Activated naive CD4-positive, alpha-beta T cell treated with anti-CD3 and anti-CD28 coated beads for 36 hours (primary cell): Measurements from ENCODE around the gene FAM229A. TPM values are rescaled to one million over a fixed set of nuclear protein-coding genes. Genes with fewer than 3 reads are reported as not detected.
"Not testable (repeated sequence)": the region's sequence is repeated elsewhere in the genome, so short reads cannot be mapped to it uniquely, and the experiment has no call there.

Experiments
- CTCF ChIA-PET: fragments of 350-600 bp; sonication (Branson Sonifier 250); formaldehyde crosslinking; loops from one replicate; lab custom pipeline; 2021; ENCODE audit warnings: antibody characterized with exemption; lab: Charles Lee
- DNase-seq: peaks from one replicate; pipeline ENCODE4 v3.0.0-alpha.2; 2020
- H3K27ac Mint-ChIP-seq: one replicate; pipeline ENCODE4 v1.8.0; 2021; ENCODE audit warnings: mild to moderate bottlenecking, mixed read lengths
- H3K27me3 Mint-ChIP-seq: one replicate; pipeline ENCODE4 v1.8.0; 2021; ENCODE audit warnings: low read depth, mixed read lengths
- H3K36me3 Mint-ChIP-seq: one replicate; pipeline ENCODE4 v1.8.0; 2021; ENCODE audit warnings: low read depth, mixed read lengths
- H3K4me1 Mint-ChIP-seq: one replicate; pipeline ENCODE4 v1.8.0; 2021; ENCODE audit warnings: low read depth, mixed read lengths
- H3K4me3 Mint-ChIP-seq: one replicate; pipeline ENCODE4 v1.8.0; 2021; ENCODE audit warnings: mild to moderate bottlenecking, moderate library complexity, mixed read lengths
- H3K9me3 Mint-ChIP-seq: one replicate; pipeline ENCODE4 v1.8.0; 2021; ENCODE audit warnings: mixed read lengths
- intact Hi-C: fragments of 100-400 bp; cut with micrococcal nuclease; formaldehyde crosslinking; loops from one replicate; pipeline ENCODE4 v1.15.1; 2023
- total RNA-seq, 2 experiments: library from RNA; stranded (reverse); gene quantifications; one replicate each; pipeline ENCODE4 v1.2.3, GENCODE V29; 2021

The FAM229A gene
- 1 to 10 TPM; 2.1 to 3.4 TPM for total RNA-seq

GRCh38 chr1:32362474-32363313, at the start of gene FAM229A, which contains the start of gene TSSK3:
TSS of gene FAM229A (minus strand) at chr1:32362485. CDS start at chr1:32362091, 394 bp downstream.
TSS of gene TSSK3 (plus strand) at chr1:32362539. CDS start at chr1:32362702, 163 bp downstream.
- no peaks in the 10 kb centered on the region for H3K27me3 Mint-ChIP-seq
- H3K4me3 Mint-ChIP-seq = peak within 1 kb of the TSS; percentile 25
- H3K9me3 Mint-ChIP-seq = no peaks in the 10 kb centered on the region
- H3K36me3 Mint-ChIP-seq = peaks cover 12% of the 10 kb centered on the region
- DNase-seq = no peak
- CTCF ChIA-PET = no interaction called here
- H3K4me1 Mint-ChIP-seq = peaks cover 21% of the 10 kb centered on the region
- H3K27ac Mint-ChIP-seq = no peak within 1 kb of the TSS
- intact Hi-C loops = loop anchor here (5.0 kb wide), 1 partner anchor 145 kb away; no protein-coding TSS in a partner anchor

GRCh38 chr1:32411261-32411660, 49.0 kb upstream of the FAM229A start:
- intact Hi-C loops = loop anchor here (5.0 kb wide), 2 partner anchors 74 to 594 kb away; partner anchors contain the start of genes MARCKSL1 and SPOCD1
- no peak for DNase-seq
- Mint-ChIP-seq H3K9me3 (peaks cover 4% of the 10 kb centered on the region), H3K27me3 (peaks cover 5% of the 10 kb centered on the region), H3K36me3 (no peaks in the 10 kb centered on the region), H3K4me1 (peaks cover 3% of the 10 kb centered on the region), H3K27ac (no peak overlapping the region), H3K4me3 (no peak overlapping the region)
- CTCF ChIA-PET = interaction anchor here (0.5 to 1.6 kb wide), 4 partner anchors 10 to 302 kb away, joined by 4 to 14 read pairs (median 4); no protein-coding TSS in a partner anchor

GRCh38 chr1:32406629-32407111, 44.4 kb upstream of the FAM229A start:
- Mint-ChIP-seq H3K4me3 (no peak overlapping the region), H3K27me3 (no peaks in the 10 kb centered on the region), H3K9me3 (no peaks in the 10 kb centered on the region), H3K4me1 (no peaks in the 10 kb centered on the region), H3K27ac (no peak overlapping the region), H3K36me3 (no peaks in the 10 kb centered on the region)
- no peak for DNase-seq
- CTCF ChIA-PET = interaction anchor here (0.6 to 1.3 kb wide), 3 partner anchors 9 to 322 kb away, joined by 4 to 5 read pairs (median 4); no protein-coding TSS in a partner anchor
- intact Hi-C loops = no loop called here

GRCh38 chr1:32405672-32406467, 43.6 kb upstream of the FAM229A start:
- no peaks in the 10 kb centered on the region for H3K9me3 Mint-ChIP-seq
- no peaks in the 10 kb centered on the region for H3K36me3 Mint-ChIP-seq
- CTCF ChIA-PET = interaction anchor here (0.6 to 1.3 kb wide), 4 partner anchors 8 to 323 kb away, joined by 3 to 5 read pairs (median 4); no protein-coding TSS in a partner anchor
- intact Hi-C loops = no loop called here
- no peak overlapping the region for H3K4me3 Mint-ChIP-seq
- H3K27ac Mint-ChIP-seq = no peak overlapping the region
- no peak for DNase-seq
- H3K4me1 Mint-ChIP-seq = no peaks in the 10 kb centered on the region
- no peaks in the 10 kb centered on the region for H3K27me3 Mint-ChIP-seq

- Mint-ChIP-seq H3K4me1 (no peaks in the 10 kb centered on the region), H3K4me3 (no peak overlapping the region), H3K27me3 (no peaks in the 10 kb centered on the region), H3K9me3 (no peaks in the 10 kb centered on the region), H3K27ac (no peak overlapping the region), H3K36me3 (no peaks in the 10 kb centered on the region)
- CTCF ChIA-PET = interaction anchor here (0.7 to 1.5 kb wide), 4 partner anchors 9 to 189 kb away, joined by 3 to 4 read pairs (median 3); partner anchors contain the start of gene BSDC1
- intact Hi-C loops = no loop called here
- no peak for DNase-seq
These were observed 42.7 kb upstream of the FAM229A start for GRCh38 chr1:32404946-32405345.

- intact Hi-C loops = loop anchor here (1.0 kb wide), 1 partner anchor 13 kb away; no protein-coding TSS in a partner anchor
- no peaks in the 10 kb centered on the region for H3K36me3 Mint-ChIP-seq
These were observed 38.8 kb upstream of the FAM229A start for GRCh38 chr1:32400876-32401631.

GRCh38 chr1:32399843-32400242, 37.6 kb upstream of the FAM229A start:
- CTCF ChIA-PET = interaction anchor here (0.6 to 5.1 kb wide), 7 partner anchors 13 to 183 kb away, joined by 3 to 54 read pairs (median 3); no protein-coding TSS in a partner anchor
- no peaks in the 10 kb centered on the region for H3K36me3 Mint-ChIP-seq
- peaks cover 6% of the 10 kb centered on the region for H3K4me1 Mint-ChIP-seq
- peaks cover 2% of the 10 kb centered on the region for H3K9me3 Mint-ChIP-seq
- no peaks in the 10 kb centered on the region for H3K27me3 Mint-ChIP-seq
- no peak overlapping the region for H3K27ac Mint-ChIP-seq
- DNase-seq = no peak
- intact Hi-C loops = loop anchor here (10.0 kb wide), 1 partner anchor 255 kb away; the partner anchor contains the start of genes RBBP4 and ZBTB8OS
- H3K4me3 Mint-ChIP-seq = no peak overlapping the region

More at GRCh38 chr1:32400876-32401631, 38.8 kb upstream of the FAM229A start:
- Mint-ChIP-seq H3K4me3 (no peak overlapping the region), H3K27ac (no peak overlapping the region), H3K27me3 (no peaks in the 10 kb centered on the region), H3K9me3 (peaks cover 2% of the 10 kb centered on the region), H3K4me1 (no peaks in the 10 kb centered on the region)
- DNase-seq = peak; percentile 74
- CTCF ChIA-PET = interaction anchor here (0.5 to 5.1 kb wide), 26 partner anchors 9 to 604 kb away, joined by 3 to 54 read pairs (median 4); partner anchors contain the start of gene CCDC28B

GRCh38 chr1:32398401-32398800, 36.1 kb upstream of the FAM229A start:
- Mint-ChIP-seq H3K4me1 (peaks cover 16% of the 10 kb centered on the region), H3K9me3 (peaks cover 2% of the 10 kb centered on the region), H3K27me3 (no peaks in the 10 kb centered on the region), H3K36me3 (peaks cover 2% of the 10 kb centered on the region), H3K27ac (no peak overlapping the region), H3K4me3 (no peak overlapping the region)
- intact Hi-C loops = loop anchor here (10.0 kb wide), 1 partner anchor 256 kb away; the partner anchor contains the start of genes RBBP4 and ZBTB8OS
- CTCF ChIA-PET = interaction anchor here (0.6 to 5.1 kb wide), 3 partner anchors 10 to 46 kb away, joined by 3 to 54 read pairs (median 9); no protein-coding TSS in a partner anchor
- DNase-seq = no peak

- H3K36me3 Mint-ChIP-seq, CTCF ChIA-PET, H3K9me3 Mint-ChIP-seq, H3K27ac Mint-ChIP-seq, H3K27me3 Mint-ChIP-seq, DNase-seq, H3K4me3 Mint-ChIP-seq: not testable (repeated sequence)
- intact Hi-C loops = loop anchor here (10.0 kb wide), 1 partner anchor 258 kb away; the partner anchor contains the start of genes RBBP4 and ZBTB8OS
- H3K4me1 Mint-ChIP-seq = peaks cover 31% of the 10 kb centered on the region
These were observed 34.2 kb upstream of the FAM229A start for GRCh38 chr1:32396524-32396923.

GRCh38 chr1:32394890-32395432, 32.7 kb upstream of the FAM229A start:
- H3K9me3 Mint-ChIP-seq = peaks cover 2% of the 10 kb centered on the region
- H3K27me3 Mint-ChIP-seq = no peaks in the 10 kb centered on the region
- H3K4me1 Mint-ChIP-seq = peaks cover 31% of the 10 kb centered on the region
- peak overlapping the region; percentile 99 for H3K27ac Mint-ChIP-seq
- peaks cover 4% of the 10 kb centered on the region for H3K36me3 Mint-ChIP-seq
- intact Hi-C loops = loop anchor here (2.0 to 10.0 kb wide), 3 partner anchors 44 to 260 kb away; partner anchors contain the start of genes MARCKSL1, RBBP4 and ZBTB8OS
- DNase-seq = no peak
- peak overlapping the region; percentile 100 for H3K4me3 Mint-ChIP-seq
- CTCF ChIA-PET = interaction anchor here (0.6 to 1.7 kb wide), 6 partner anchors 10 to 214 kb away, joined by 3 to 11 read pairs (median 3); no protein-coding TSS in a partner anchor
